HG03025 (cell line): ENCODE measurements around the gene TBC1D24.

ENCODE experiments used
- ATAC-seq: cut with Tn5 transposase; IDR thresholded peaks from one replicate; pipeline ENCODE4 v1.9.1; 2021; ENCODE audit warnings: mild to moderate bottlenecking, moderate library complexity; ENCODE audit not compliant: unreplicated experiment, low FRiP score

Gene TBC1D24

GRCh38 chr16:2449118-2449517 lies 25.8 kb upstream of the TBC1D24 start:
- no peak for ATAC-seq

GRCh38 chr16:2450535-2450934 lies 24.4 kb upstream of the TBC1D24 start:
- ATAC-seq, result no peak

- no peak for ATAC-seq
Measured at GRCh38 chr16:2450975-2451381, 23.9 kb upstream of the TBC1D24 start.

- no peak for ATAC-seq
Measured at GRCh38 chr16:2451851-2452320, 23.0 kb upstream of the TBC1D24 start.

GRCh38 chr16:2452650-2453049 lies 22.3 kb upstream of the TBC1D24 start:
- no peak for ATAC-seq

- ATAC-seq, result no peak
Measured at GRCh38 chr16:2455081-2455845, 19.7 kb upstream of the TBC1D24 start.

- no peak for ATAC-seq
Measured at GRCh38 chr16:2456551-2457153, 18.3 kb upstream of the TBC1D24 start.

GRCh38 chr16:2457267-2457666 lies 17.7 kb upstream of the TBC1D24 start:
- no peak for ATAC-seq

GRCh38 chr16:2457946-2458345 lies 17.0 kb upstream of the TBC1D24 start:
- ATAC-seq, result no peak

GRCh38 chr16:2458887-2459646 lies 15.9 kb upstream of the TBC1D24 start:
- ATAC-seq, result no peak

GRCh38 chr16:2459647-2460390 lies 15.1 kb upstream of the TBC1D24 start, which contains the start of gene TEDC2:
Gene TEDC2, plus strand, starts transcription at chr16:2460109. Its CDS starts 36 bp downstream, at chr16:2460145.
- ATAC-seq, result peak; percentile 76

- no peak for ATAC-seq
Measured at GRCh38 chr16:2460391-2460713, 14.6 kb upstream of the TBC1D24 start.

GRCh38 chr16:2460916-2461315 lies 14.0 kb upstream of the TBC1D24 start:
- ATAC-seq, result no peak

- no peak for ATAC-seq
Measured at GRCh38 chr16:2462031-2462866, 12.7 kb upstream of the TBC1D24 start.

GRCh38 chr16:2464333-2464732 lies 10.6 kb upstream of the TBC1D24 start:
- ATAC-seq, result no peak

GRCh38 chr16:2465653-2466415 lies 9.1 kb upstream of the TBC1D24 start:
- ATAC-seq, result no peak

GRCh38 chr16:2466667-2467527 lies 8.0 kb upstream of the TBC1D24 start:
- no peak for ATAC-seq

- ATAC-seq, result no peak
Measured at GRCh38 chr16:2467528-2468232, 7.2 kb upstream of the TBC1D24 start.
